ENCODE measurements around the gene TEKT3. TPM values are rescaled to one million over a fixed set of nuclear protein-coding genes. Genes with fewer than 3 reads are reported as not detected.

The TEKT3 gene
- not detected for total RNA-seq

DNA sequence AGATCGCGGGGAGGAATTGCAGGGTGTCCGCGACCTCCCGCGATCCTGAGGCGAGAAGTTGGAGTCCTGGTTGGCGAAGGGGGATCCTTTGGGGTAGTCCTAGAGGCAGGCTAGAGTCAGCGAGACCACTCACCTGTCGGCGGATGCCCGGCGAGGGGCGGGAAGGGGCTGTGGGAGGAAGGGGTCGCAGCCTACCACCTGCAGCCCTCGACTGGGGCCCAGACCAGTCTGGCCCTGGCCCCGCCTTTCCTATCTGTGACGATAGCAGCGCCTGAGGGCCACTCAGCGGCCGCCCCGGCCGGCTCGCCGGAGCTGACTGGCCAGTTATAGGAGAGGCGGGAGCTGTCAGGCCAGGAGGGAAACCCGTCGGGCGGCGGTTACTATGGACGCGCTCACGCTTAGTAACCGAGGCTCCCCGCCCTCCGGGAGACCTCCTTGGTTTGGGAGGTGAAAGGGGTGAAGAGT lies at the start of gene TEKT3:
Gene TEKT3 (minus strand): TSS at position 213 of the 465 bp plus-strand sequence. CDS start 10,012 bp downstream, outside the sequence.
- DNase-seq (ENCODE audit: low spot score), result peak; percentile 67
- peak; percentile 93 for ATAC-seq

DNA sequence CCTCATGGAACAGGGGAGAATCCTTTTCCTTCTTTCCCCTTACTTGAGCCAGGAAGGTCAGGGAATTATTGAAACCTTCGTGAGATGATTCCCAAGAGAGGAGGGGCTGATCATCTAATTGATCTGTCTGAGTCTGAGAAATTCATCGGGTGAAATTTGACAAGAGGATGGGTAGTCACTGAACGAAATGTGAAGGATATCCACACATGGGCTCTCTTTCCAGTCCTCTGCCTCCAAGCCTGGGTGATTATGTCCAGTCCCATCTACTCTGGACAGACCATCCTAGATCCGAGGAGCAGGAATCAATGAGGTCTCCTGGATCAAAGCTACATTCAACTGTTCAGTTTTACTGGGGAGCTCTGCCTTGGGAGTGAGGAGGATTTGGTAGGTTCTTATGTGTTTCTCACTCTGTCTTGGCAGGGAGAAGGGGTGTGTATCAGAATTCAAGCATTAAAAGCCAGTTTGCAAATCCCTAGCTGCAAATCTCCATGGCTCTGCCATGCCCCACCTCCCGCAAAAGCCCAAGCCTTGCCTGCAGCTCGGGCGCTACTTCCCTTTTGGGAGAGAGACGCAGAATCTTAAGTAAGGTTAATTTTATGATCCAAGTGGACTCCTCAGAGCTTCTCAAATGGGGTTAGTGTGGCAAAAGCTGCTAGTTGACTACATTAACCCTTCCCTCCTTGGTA lies 47.1 kb upstream of the TEKT3 start:
- DNase-seq (ENCODE audit: low spot score) (no peak), ATAC-seq (no peak)

DNA sequence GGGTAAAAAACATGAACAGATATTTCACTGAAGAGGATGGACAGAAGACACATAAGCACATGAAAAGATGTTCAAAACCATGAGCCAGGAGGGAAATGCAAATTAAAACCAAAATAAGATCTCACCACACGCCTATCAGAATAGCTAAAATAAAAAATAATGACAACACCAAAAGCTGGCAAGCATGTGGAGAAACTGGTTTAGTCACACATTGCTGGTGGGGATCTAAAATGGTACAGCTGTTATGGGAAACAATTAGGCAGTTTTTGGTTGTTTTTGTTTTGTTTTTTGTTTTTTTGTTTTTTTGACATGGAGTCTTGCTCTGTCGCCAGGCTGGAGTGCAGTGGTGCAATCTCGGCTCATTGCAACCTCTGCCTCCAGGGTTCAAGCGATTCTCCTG lies 44.7 kb upstream of the TEKT3 start:
- DNase-seq (ENCODE audit: low spot score) (no peak), ATAC-seq (no peak)

DNA sequence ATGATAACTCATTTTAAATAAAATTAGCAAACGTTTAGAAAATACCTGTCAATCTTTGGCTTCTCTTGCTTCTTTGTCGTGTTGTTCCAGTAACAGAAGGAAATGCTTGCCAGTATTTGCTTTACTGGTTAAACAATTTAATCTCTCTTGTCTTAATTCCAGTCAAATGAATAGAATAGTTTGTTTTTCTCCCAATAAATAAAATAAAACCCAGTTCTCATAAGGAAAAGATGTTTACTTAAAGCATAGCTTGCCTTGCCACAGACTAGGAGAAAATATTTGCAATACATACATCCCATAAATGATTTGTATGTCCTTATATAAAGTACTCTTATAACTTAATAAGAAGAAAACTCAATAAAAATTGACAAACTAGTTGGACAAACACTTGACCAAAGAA lies 43.9 kb upstream of the TEKT3 start:
- ATAC-seq, result no peak

DNA sequence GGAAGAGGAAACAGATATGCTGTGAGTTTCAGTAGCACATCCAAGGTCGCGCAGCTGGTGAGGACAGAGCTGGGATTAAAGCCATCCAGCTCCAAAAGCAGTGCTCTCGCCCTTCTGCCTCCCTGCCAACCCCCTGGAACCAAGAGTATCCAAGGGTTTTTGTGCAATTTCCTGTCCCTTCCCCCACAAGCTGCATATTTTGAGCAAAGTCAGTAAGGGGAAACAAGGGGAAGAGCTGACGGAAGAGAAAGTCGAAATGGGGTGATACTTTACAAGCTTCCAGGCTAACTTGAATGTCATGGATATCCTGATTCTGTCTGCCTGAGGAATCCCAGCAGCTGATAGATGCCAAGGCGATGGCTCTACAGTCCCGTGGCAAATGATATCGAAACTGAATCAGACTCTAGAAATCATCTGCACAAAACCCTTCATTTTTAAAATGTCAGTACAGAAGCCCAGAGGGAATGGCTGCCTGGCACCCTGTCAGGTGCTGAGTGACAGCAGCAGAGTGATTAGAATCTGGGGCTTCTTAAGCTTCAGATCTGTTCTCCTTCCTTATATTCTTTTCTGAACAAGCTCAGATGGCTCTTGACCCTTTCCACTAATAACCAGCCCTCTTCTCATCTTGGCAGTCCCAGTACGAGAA lies 42.9 kb upstream of the TEKT3 start:
- DNase-seq (ENCODE audit: low spot score), result no peak

More for the DNA sequence above, 43.9 kb upstream of the TEKT3 start:
- no peak for DNase-seq (ENCODE audit: low spot score)

DNA sequence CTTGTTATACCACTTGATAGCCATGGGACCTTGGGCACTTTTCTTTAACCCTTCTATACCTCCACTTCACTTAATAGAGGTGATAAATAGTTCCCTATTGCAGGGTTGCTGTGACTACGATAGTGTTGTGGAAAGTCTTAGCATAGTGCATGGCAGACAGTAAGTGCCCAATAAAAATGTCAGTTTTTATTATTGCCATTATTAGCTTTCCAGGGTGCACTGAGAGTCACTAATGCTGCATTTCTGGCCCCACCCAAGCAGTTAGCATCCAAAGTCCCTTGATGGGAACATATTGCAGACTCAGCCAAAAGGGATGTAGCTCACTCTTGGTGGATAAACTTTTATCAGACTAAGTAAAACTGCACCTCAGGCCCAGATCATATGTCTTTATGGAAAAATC lies 41.5 kb upstream of the TEKT3 start:
- ATAC-seq, result no peak
- DNase-seq (ENCODE audit: low spot score), result no peak

More for the DNA sequence above, 42.9 kb upstream of the TEKT3 start:
- peak; percentile 39 for ATAC-seq

DNA sequence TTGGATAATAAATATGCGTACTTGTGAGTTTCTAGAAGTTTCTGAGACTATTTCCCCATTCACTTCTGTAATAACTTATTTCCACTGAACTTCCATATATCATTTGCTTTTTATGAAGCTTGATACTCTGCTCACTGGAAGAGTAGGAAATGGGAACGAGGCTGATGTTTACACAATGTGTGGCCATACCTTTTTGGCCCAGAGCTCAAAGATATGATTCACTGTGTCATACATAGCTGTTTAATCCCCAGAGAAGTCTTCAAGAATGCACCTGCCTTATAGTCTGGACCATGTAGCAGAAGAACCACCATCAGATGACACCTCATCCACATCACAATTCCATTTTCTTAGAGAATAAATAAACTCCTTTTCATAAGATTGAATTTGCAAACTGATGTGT lies 40.3 kb upstream of the TEKT3 start:
- DNase-seq (ENCODE audit: low spot score), result no peak
- ATAC-seq, result no peak

DNA sequence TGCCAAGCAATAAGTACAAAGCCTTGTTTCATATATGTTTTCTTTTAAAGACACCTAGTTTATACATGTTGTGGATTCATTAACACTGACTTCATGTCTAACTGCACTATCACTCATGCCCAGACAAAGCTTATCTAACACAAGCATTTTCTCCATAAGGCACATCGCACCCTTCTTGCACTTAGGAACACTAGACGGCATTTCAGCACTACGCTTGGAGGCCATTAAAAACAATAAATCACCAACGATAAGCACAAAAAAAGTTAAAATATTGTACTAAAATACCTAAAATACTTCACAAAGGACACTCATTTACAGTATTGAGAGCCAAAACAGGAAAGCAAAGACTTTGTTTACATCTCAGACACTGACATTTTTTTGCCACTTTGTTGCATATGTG lies 39.0 kb upstream of the TEKT3 start:
- DNase-seq (ENCODE audit: low spot score), result no peak
- no peak for ATAC-seq

DNA sequence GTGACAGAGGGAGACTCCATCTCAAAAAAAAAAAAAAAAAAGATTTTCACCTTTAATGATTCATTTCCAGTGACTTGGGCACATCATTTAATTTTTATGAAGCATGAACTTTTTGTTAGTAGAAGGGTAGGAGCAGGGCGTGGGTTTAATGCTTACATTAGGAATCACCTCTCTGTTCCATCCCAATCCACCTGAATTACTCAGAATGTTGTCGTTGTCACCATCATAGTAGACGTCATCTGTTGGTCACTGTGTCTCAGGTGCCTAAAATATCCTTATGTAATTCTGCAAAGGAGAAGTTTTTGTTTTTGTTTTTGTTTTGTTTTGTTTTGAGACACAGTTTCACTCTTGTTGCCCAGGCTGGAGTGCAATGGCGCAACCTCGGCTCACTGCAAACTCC lies 38.3 kb upstream of the TEKT3 start:
- ATAC-seq, result no peak
- DNase-seq (ENCODE audit: low spot score), result no peak

DNA sequence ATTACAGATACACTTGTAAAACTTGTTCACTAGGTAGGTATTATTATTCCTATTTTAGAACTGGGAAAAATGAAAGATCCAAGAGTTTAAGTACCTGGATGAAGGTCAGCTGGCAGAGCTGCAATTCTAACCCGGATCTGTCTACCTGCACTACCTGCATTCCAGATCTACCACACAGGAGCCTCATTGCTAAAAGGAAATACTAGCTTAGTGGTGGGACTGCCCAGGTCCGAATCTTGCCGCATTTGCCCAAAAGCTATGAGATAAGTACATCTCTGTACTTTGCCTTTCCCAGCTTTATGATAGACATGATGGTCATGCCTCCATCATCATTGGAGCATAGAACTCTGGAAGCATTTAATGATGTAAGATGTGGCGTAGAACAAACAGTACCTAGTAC lies 36.8 kb upstream of the TEKT3 start:
- no peak for DNase-seq (ENCODE audit: low spot score)
- ATAC-seq, result no peak

DNA sequence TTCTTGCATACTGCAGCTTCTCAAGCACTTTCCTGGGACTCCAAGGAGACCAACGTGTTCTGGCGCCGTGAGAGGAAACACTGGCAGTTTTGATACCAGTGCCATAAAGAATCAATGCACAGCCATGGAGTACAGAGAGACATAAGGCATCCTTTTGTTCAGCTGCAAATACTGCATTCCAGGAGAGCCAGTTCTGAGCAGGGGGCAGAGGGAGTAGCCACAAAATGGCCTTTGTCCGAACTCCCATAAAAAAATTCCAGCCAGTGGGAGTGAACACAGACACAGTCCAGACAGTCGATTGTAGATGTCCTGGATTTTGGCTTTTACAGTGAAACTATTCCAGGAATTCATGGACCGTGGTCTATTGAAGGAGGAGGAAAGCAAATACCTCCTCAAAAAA lies 36.2 kb upstream of the TEKT3 start:
- ATAC-seq (no peak), DNase-seq (ENCODE audit: low spot score) (no peak)

DNA sequence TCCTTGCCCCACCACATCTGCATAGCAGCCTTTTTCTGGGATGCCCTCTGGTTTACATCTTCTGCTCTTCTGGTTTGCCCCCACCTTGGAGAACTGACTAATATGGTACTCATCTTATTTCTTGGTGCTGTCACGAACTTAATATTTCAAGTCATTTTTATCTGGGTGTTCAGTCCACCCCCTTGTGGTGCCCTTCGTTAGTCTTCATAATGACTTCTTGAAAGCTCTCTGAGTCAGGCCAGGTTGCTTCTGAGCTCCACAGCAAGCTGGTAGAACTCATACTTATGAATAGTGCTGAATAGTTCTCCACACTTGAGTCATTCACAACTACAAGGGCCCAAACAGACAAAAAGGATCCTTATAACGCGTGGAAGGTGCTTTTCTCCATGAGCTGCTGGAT lies 35.8 kb upstream of the TEKT3 start:
- no peak for DNase-seq (ENCODE audit: low spot score)
- no peak for ATAC-seq

DNA sequence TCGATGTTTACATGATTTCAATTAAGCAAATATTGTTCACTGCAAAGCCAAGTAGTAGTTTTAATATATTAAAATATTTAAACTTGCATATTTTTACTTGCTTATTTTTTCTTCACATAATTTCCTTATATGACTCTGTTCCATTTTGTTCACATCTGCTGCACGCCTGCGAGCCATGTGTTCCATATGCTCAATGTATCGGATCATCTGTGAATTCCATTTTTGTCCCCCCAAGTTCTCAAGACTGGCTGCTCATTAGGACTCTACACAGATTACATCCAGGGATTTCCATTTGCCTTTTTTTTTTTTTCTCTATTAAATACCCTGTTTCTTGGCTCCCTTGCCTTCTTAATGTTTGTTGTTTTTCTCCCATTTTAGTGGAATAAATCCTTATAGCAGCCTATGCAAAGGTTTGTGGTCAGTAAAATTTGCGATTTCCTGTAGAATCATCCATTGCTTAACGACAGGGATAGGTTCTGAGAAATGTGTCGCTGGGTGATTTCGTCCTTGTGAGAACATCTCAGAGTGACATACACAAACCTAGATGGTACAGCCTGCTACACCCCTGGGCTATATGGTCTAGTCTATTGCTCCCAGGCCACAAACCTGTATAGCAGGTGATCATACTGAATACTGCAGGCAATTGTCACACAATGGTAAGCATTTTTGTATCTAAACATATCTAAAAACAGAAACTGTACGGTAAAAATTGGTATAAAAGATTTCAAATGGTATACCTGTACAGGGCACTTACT lies 30.2 kb upstream of the TEKT3 start:
- no peak for ATAC-seq

DNA sequence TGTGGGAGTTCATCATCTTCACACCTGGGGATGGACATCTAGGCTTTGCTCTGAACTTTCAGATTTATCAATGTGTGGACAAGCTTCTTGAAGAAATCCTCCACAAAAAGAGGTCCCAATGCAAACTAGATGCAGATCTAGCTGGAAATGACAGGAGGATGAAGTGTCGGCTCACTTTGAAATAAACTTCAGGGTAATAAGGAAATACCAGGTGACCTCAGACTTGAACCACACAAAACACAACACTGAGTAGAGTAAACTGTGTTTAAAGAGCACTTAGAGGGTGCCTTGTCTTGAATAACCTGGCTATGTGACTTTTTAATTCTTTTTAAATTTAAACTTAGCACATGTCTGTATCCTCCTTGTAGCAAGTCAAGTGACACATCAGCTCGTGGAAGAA lies 27.2 kb upstream of the TEKT3 start:
- ATAC-seq, result no peak
- no peak for DNase-seq (ENCODE audit: low spot score)

More for the DNA sequence above, 30.2 kb upstream of the TEKT3 start:
- DNase-seq (ENCODE audit: low spot score), result no peak

DNA sequence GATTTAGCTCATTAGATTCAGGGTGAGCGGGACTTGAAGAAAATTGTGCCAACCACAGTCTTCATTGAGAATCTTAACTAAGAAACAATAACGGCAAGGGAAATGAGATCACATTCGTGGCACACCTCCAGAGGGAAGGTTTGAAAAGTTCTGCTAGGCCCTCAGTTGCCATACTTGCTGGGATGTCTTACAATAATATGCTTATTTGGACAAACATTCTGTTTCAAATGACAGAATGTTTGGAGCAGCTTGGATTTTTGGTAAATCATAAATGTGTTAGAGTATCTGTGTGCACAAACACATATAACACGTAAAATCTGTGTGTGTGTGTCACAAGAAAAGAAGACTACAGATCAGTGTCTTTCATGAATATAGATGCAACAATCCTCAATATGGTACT lies 24.6 kb upstream of the TEKT3 start:
- no peak for ATAC-seq
- no peak for DNase-seq (ENCODE audit: low spot score)

DNA sequence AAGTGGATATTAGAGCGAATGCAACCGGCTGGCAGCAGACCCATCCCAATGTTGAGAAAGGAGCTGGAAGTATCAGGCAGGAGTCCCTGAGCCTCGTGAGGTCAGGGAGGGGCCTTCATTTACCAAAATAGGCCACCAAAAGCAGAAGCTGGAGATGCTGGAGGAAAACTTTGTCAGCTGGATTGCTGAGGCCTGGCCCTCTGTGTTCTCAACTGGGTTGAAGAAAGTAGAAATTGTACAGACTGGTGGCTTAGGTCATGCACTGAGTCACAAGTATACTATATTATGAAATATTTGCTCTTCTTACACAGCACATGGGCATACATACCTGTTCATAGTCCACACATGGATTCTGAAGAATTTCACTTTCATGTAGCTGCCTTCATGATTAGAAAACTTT lies 23.2 kb upstream of the TEKT3 start:
- ATAC-seq, result peak; percentile 33
- DNase-seq (ENCODE audit: low spot score), result no peak

DNA sequence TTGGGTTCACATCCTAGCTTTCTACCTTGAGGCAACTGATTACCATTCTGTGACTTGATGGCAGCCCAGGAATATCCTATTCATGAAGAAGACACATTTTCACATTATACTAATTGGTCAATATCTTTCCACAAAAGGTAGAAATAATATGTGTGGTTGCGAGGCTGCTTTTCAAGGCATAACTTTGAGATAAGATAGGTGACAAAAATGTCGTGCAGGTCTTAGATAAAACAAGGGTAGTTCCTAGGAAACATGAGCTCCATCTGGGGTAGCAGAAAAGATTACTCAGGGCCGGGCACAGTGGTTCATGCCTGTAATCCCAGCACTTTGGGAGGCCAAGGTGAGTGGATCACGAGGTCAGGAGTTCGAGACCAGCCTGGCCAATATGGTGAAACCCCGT lies 22.3 kb upstream of the TEKT3 start:
- ATAC-seq (no peak), DNase-seq (ENCODE audit: low spot score) (no peak)

DNA sequence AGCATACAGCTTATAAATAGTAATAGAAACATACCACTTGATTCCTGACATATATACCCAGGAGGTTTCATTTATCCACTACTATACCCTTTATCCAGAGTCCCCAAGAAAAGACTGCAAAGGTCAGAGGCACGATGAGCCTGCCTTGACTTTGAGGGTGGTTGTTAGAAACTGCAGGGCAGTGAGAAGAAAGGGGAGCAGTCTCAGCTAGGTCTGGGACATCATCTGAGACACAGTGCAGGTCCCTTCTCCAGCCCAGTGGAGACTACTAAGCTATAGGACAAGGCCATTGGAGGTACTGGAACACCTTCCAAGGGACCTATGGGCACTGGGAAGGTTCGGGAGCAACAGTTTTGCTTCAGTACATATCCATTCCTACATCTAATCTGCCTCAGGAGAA lies 20.2 kb upstream of the TEKT3 start:
- DNase-seq (ENCODE audit: low spot score), result no peak
- ATAC-seq, result no peak

DNA sequence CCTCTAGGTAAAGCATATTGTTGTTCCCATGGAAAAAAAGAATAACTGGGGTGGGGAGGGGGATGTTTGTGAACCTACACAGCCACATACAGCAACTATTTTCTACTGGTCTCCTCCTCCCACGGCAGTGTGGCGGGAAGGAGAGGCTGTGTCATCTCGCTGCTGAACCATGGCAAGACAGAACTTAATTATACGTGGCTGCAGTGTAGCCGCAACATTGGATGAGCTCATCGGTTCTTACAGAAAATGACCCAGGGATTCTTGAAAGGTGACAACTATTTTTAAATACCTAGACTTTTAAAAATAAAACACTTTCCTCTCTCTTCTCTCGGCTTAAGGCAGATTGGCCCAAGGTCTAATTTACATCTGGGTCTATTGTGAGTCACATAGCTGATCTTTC lies 19.8 kb upstream of the TEKT3 start:
- ATAC-seq (no peak), DNase-seq (ENCODE audit: low spot score) (no peak)

DNA sequence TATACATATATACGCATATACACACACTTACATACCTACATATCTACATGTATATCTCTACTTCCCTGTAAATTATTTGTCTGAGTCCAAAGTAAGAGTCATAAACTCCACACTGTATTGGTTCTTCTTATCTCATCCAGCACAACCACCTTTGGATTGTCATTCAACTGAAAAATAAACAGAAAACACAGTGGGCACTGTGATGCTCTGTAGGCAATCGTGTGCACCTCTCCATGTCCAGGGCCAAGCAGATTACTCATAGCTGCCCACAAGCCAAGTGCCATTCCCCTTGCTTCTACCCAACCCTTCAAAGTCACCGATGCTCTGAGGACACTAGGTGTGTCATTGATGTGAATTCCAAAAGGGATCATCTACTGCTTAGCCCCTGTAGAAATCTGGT lies 12.9 kb upstream of the TEKT3 start:
- no peak for DNase-seq (ENCODE audit: low spot score)
- ATAC-seq, result no peak

DNA sequence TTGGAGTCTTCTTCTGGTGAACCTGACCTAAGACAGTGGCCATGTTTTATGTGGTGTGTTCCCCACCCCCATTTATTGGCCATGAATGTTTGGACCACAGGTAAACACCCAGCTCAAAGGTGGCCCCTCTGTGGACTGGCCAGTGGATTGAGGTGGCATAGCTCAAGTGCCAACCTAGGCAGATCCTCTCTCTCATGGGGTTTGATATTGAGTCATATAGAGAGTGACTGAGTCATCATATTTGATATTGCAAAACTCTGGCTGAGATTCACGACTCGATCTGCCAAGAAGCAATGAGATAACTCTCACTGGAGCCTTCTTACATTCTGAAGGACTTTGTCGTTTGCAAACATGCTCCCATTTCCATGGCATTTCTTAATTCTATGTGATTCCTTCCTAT lies 10.5 kb upstream of the TEKT3 start:
- DNase-seq (ENCODE audit: low spot score) (no peak), ATAC-seq (peak; percentile 50)

DNA sequence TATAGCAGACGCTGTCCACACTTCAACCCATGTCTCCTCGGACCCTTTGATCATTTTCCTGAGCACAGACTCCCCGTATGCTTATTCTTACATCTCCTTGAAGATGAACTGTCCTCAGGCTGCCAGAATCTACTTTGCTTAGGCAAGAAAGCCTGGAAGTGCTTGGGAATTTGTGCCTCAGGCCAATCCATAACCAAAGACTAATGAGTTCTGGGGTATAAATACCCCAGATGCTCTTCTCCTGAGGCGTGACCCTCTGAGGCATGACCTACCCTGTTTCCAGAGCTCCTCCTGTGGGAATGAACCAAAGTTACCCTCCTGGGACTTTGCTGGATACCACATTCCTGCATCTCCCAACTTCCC lies 10.1 kb upstream of the TEKT3 start:
- no peak for DNase-seq (ENCODE audit: low spot score)
- no peak for ATAC-seq
